ENCODE results near the gene NIPBL.
"Not testable (repeated sequence)": the region's sequence is repeated elsewhere in the genome, so short reads cannot be mapped to it uniquely, and the experiment has no call there.

Gene NIPBL

DNA sequence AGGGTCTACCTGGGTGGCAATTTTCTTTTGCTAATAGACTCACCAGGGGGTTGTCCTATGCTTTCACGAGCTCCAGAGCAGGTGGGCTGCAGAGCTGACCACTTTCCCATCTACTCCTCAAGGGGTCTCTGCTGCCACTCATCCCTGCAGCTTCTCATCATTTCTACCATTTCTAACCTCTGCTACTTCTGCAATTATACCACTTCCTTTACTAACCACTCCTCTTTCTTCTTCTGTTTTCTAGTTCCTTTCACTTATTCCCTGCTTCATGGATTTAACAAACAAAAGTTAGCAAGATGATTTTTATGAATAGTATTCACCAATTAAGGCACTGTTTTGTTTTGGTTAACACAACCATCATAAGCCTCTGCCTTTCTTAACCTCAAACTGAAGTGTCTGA is 34.5 kb upstream of the NIPBL start:
- no peak overlapping the region for H3K4me3 ChIP-seq (ENCODE audit: low read depth, low read length)

DNA sequence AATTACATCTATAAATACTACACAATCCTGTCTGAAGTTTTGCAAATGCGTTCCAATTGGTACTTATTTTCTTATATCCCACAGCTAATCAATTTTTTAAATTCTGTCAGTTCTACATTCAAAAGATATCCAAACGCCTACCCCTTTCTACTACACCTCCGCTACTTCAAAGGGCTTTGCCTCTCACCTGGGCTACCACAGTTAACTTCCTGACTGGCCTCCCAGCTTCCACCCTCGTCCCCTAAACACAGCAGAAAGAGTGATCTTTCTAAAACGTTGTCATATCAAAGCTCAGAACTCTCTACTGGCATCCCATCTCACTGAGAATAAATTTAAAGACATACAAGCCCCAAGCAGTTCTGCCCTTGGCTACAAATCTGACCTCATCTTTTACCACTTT is 32.3 kb upstream of the NIPBL start:
- Histone ChIP-seq H3K27ac (no peak overlapping the region), H3K36me3 (no peaks in the 10 kb centered on the region), H3K27me3 (ENCODE audit: insufficient read depth, low read depth, severe bottlenecking) (no peaks in the 10 kb centered on the region), H3K4me3 (ENCODE audit: low read depth, low read length) (no peak overlapping the region), H3K9me3 (ENCODE audit: severe bottlenecking) (no peaks in the 10 kb centered on the region)
- DNase-seq: no peak
- TF ChIP-seq, protein P1, sequence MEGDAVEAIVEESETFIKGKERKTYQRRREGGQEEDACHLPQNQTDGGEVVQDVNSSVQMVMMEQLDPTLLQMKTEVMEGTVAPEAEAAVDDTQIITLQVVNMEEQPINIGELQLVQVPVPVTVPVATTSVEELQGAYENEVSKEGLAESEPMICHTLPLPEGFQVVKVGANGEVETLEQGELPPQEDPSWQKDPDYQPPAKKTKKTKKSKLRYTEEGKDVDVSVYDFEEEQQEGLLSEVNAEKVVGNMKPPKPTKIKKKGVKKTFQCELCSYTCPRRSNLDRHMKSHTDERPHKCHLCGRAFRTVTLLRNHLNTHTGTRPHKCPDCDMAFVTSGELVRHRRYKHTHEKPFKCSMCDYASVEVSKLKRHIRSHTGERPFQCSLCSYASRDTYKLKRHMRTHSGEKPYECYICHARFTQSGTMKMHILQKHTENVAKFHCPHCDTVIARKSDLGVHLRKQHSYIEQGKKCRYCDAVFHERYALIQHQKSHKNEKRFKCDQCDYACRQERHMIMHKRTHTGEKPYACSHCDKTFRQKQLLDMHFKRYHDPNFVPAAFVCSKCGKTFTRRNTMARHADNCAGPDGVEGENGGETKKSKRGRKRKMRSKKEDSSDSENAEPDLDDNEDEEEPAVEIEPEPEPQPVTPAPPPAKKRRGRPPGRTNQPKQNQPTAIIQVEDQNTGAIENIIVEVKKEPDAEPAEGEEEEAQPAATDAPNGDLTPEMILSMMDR (IDR thresholded peaks at IDR 0.05; ENCODE audit: low read depth, low read length): no peak

More for the DNA sequence above, 34.5 kb upstream of the NIPBL start:
- TF ChIP-seq, protein P1 (IDR thresholded peaks at IDR 0.05; ENCODE audit: low read depth, low read length): no peak
- no peak for DNase-seq
- no peaks in the 10 kb centered on the region for H3K27me3 ChIP-seq (ENCODE audit: insufficient read depth, low read depth, severe bottlenecking)
- no peaks in the 10 kb centered on the region for H3K36me3 ChIP-seq
- H3K27ac ChIP-seq: no peak overlapping the region
- H3K9me3 ChIP-seq (ENCODE audit: severe bottlenecking): no peaks in the 10 kb centered on the region

DNA sequence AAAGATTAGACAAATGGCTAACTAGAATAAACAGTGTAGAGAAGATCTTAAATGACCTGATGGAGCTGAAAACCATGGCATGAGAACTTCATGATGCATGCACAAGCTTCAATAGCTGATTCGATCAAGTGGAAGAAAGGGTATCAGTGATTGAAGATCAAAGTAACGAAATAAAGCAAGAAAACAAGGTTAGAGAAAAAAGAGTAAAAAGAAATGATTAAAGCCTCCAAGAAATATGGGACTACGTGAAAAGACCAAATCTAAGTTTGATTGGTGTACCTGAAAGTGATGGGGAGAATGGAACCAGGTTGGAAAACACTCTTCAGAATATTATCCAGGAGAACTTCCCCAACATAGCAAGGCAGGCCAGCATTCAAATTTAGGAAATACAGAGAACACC is 28.0 kb upstream of the NIPBL start:
- not testable (repeated sequence) for H3K4me3 ChIP-seq (ENCODE audit: low read depth, low read length); H3K36me3 ChIP-seq; H3K27me3 ChIP-seq (ENCODE audit: insufficient read depth, low read depth, severe bottlenecking); H3K9me3 ChIP-seq (ENCODE audit: severe bottlenecking); H3K27ac ChIP-seq; DNase-seq

GRCh38 chr5:36852903-36853302 is 23.7 kb upstream of the NIPBL start:
- H3K27me3 ChIP-seq (ENCODE audit: insufficient read depth, low read depth, severe bottlenecking); H3K9me3 ChIP-seq (ENCODE audit: severe bottlenecking); H3K27ac ChIP-seq; DNase-seq; H3K4me3 ChIP-seq (ENCODE audit: low read depth, low read length); H3K36me3 ChIP-seq: not testable (repeated sequence)

DNA sequence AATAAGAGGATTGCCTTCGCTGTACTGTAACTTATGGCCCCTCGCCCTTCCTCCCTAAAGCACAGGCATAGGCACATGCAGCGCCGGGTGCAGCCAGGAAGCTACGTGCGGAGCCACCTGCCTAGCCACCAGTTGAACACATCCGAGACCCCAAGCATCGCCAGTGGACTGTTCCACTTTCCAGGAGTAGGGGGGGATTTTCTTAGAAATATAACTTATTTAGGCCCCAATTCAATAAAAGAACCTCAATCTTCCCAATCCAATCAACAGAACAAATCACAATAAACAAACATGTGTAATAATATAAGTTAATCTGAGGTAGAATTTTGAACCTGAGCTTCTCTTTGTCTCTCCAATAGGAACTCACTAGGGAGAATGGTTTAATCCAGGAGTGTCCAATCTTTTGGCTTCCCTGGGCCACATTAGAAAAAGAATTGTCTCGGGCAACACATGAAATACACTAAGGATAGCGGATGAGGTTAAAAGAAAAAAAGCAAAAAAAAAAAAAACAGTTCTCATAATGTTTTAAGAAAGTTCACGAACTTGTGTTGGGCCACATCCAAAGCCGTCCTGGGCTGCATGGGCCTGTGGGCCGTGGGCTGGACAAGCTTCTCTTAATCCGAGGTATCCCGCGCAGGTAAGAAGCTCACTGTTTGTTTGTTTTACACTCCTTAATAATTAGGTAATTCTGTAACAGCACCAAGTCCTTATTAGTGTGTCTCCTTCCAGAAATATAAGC is 22.0 kb upstream of the NIPBL start:
- TF ChIP-seq, protein P1 (IDR thresholded peaks at IDR 0.05; ENCODE audit: low read depth, low read length): no peak
- DNase-seq: no peak
- Histone ChIP-seq H3K9me3 (ENCODE audit: severe bottlenecking) (no peaks in the 10 kb centered on the region), H3K4me3 (ENCODE audit: low read depth, low read length) (no peak overlapping the region), H3K27ac (no peak overlapping the region), H3K36me3 (no peaks in the 10 kb centered on the region), H3K27me3 (ENCODE audit: insufficient read depth, low read depth, severe bottlenecking) (no peaks in the 10 kb centered on the region)

- Histone ChIP-seq H3K4me3 (ENCODE audit: low read depth, low read length) (no peak overlapping the region), H3K27ac (no peak overlapping the region), H3K9me3 (ENCODE audit: severe bottlenecking) (no peaks in the 10 kb centered on the region), H3K27me3 (ENCODE audit: insufficient read depth, low read depth, severe bottlenecking) (no peaks in the 10 kb centered on the region), H3K36me3 (no peaks in the 10 kb centered on the region)
- TF ChIP-seq, protein P1 (IDR thresholded peaks at IDR 0.05; ENCODE audit: low read depth, low read length): no peak
- DNase-seq: no peak
Measured at GRCh38 chr5:36855141-36855495, 21.5 kb upstream of the NIPBL start.

DNA sequence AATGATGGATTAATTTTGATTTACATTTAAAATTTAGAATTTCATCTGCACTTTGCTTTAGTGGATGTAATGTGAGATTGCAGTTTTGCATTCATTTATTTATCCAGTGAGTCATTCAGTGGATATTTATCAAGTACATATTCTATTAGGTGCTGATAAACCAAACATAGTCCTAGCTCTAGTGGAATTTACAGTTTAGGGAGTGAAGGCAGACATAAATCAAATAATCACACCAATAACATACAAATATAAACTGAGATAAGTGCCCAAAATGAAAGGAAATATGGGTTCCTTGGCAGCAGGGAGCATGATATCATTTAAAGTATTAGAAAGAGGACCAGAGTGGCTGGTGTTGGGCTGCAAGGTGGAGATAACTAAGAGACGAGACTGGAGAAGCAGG is 14.7 kb upstream of the NIPBL start:
- H3K27ac ChIP-seq: no peak overlapping the region
- TF ChIP-seq, protein P1 (IDR thresholded peaks at IDR 0.05; ENCODE audit: low read depth, low read length): no peak
- no peaks in the 10 kb centered on the region for H3K27me3 ChIP-seq (ENCODE audit: insufficient read depth, low read depth, severe bottlenecking)
- no peaks in the 10 kb centered on the region for H3K9me3 ChIP-seq (ENCODE audit: severe bottlenecking)
- H3K4me3 ChIP-seq (ENCODE audit: low read depth, low read length): no peak overlapping the region
- H3K36me3 ChIP-seq: no peaks in the 10 kb centered on the region
- DNase-seq: no peak

All from WERI-Rb-1 (cell line).